Measurements from ENCODE around the gene ANKRD40. TPM values are rescaled to one million over a fixed set of nuclear protein-coding genes. Genes with fewer than 3 reads are reported as not detected.
A peak's percentile ranks its signal among the peaks of the same experiment; 100 is the strongest.

The ANKRD40 gene
- total RNA-seq, 4 donors from 2014 or later, result 18.2 to 24.7 (median 21.4) TPM

GRCh38 chr17:50658616-50659015 is 49.1 kb downstream of the ANKRD40 start:
- Histone ChIP-seq H3K36me3 (no peaks in the 10 kb centered on the region), H3K27me3 (no peaks in the 10 kb centered on the region), H3K4me3 (no peak overlapping the region), H3K4me1 (peaks cover 0 to 48% (median 11%) of the 10 kb centered on the region in 4 donors), H3K27ac (peak overlapping the region in 1 of 4 donors; percentile 92), H3K9me3 (no peaks in the 10 kb centered on the region)
- no peak for TF ChIP-seq POLR2A (IDR thresholded peaks at IDR 0.05)
- no peak for DNase-seq

GRCh38 chr17:50657627-50658026 is 50.1 kb downstream of the ANKRD40 start:
- Histone ChIP-seq H3K27me3 (no peaks in the 10 kb centered on the region), H3K4me3 (no peak overlapping the region), H3K4me1 (peaks cover 0 to 43% (median 11%) of the 10 kb centered on the region in 4 donors), H3K27ac (peak overlapping the region in 3 of 4 donors; percentile 51 to 92 (median 55)), H3K36me3 (no peaks in the 10 kb centered on the region), H3K9me3 (peaks cover 0 to 2% (median 0%) of the 10 kb centered on the region in 4 donors)
- DNase-seq, result peak in 2 of 3 donors; percentile 84 to 88
- TF ChIP-seq POLR2A (IDR thresholded peaks at IDR 0.05) (peak in 1 of 2 donors; percentile 49), CTCF (IDR thresholded peaks at IDR 0.05) (peak in 2 of 6 experiments; percentile 22 to 32)

- no peaks in the 10 kb centered on the region for H3K36me3 ChIP-seq
- peaks cover 0 to 6% (median 0%) of the 10 kb centered on the region in 4 donors for H3K9me3 ChIP-seq
- H3K4me3 ChIP-seq, result no peak overlapping the region
- H3K27ac ChIP-seq, result peak overlapping the region in 3 of 4 donors; percentile 47 to 92 (median 55)
- H3K27me3 ChIP-seq, result no peaks in the 10 kb centered on the region
- TF ChIP-seq POLR2A (IDR thresholded peaks at IDR 0.05), result no peak
- no peak for TF ChIP-seq CTCF (IDR thresholded peaks at IDR 0.05)
- peaks cover 0 to 38% (median 11%) of the 10 kb centered on the region in 4 donors for H3K4me1 ChIP-seq
- no peak for DNase-seq
These were observed 50.7 kb downstream of the ANKRD40 start for GRCh38 chr17:50657054-50657453.

GRCh38 chr17:50656509-50656908 is 51.2 kb downstream of the ANKRD40 start:
- TF ChIP-seq CTCF (IDR thresholded peaks at IDR 0.05) (no peak), POLR2A (IDR thresholded peaks at IDR 0.05) (no peak)
- H3K9me3 ChIP-seq, result peaks cover 0 to 6% (median 0%) of the 10 kb centered on the region in 4 donors
- no peaks in the 10 kb centered on the region for H3K27me3 ChIP-seq
- peak overlapping the region in 1 of 4 donors; percentile 92 for H3K27ac ChIP-seq
- DNase-seq, result no peak
- no peaks in the 10 kb centered on the region for H3K36me3 ChIP-seq
- H3K4me1 ChIP-seq, result peaks cover 0 to 35% (median 11%) of the 10 kb centered on the region in 4 donors
- no peak overlapping the region for H3K4me3 ChIP-seq

- Histone ChIP-seq H3K27ac (no peak overlapping the region), H3K4me1 (peaks cover 0 to 11% (median 2%) of the 10 kb centered on the region in 4 donors), H3K27me3 (no peaks in the 10 kb centered on the region), H3K36me3 (no peaks in the 10 kb centered on the region), H3K9me3 (peaks cover 0 to 6% (median 0%) of the 10 kb centered on the region in 4 donors), H3K4me3 (no peak overlapping the region)
- no peak for DNase-seq
- TF ChIP-seq CTCF (IDR thresholded peaks at IDR 0.05) (no peak), POLR2A (IDR thresholded peaks at IDR 0.05) (no peak)
These were observed 54.0 kb downstream of the ANKRD40 start for GRCh38 chr17:50653738-50654137.

GRCh38 chr17:50651661-50652060 is 56.1 kb downstream of the ANKRD40 start:
- TF ChIP-seq POLR2A (IDR thresholded peaks at IDR 0.05) (no peak), CTCF (IDR thresholded peaks at IDR 0.05) (no peak)

More at GRCh38 chr17:50651661-50652060, 56.1 kb downstream of the ANKRD40 start:
- no peak overlapping the region for H3K4me3 ChIP-seq
- no peak for DNase-seq
- H3K9me3 ChIP-seq, result peaks cover 0 to 6% (median 0%) of the 10 kb centered on the region in 4 donors
- no peak overlapping the region for H3K27ac ChIP-seq
- no peaks in the 10 kb centered on the region for H3K27me3 ChIP-seq
- peaks cover 0 to under 1% (median 0%) of the 10 kb centered on the region in 4 donors for H3K4me1 ChIP-seq
- no peaks in the 10 kb centered on the region for H3K36me3 ChIP-seq

Data from Peyer's patch (tissue), 4 donors.